AG10803 (cell line): Measurements from ENCODE around the gene KRT1.

Source experiments
- DNase-seq: peaks from one replicate; pipeline ENCODE4 v3.0.0; 2010; ENCODE audit warnings: low read depth
- H3K4me3 ChIP-seq: 2 replicates; pipeline ENCODE4 v1.5.1; 2011; ENCODE audit warnings: mild to moderate bottlenecking, low read length, control low read depth
- TF ChIP-seq, protein P1 (sequence below): conservative IDR thresholded peaks from 2 replicates; pipeline ENCODE4 v1.5.1; 2011; ENCODE audit warnings: mild to moderate bottlenecking, low read length, control low read depth, inconsistent platforms

Gene KRT1

DNA sequence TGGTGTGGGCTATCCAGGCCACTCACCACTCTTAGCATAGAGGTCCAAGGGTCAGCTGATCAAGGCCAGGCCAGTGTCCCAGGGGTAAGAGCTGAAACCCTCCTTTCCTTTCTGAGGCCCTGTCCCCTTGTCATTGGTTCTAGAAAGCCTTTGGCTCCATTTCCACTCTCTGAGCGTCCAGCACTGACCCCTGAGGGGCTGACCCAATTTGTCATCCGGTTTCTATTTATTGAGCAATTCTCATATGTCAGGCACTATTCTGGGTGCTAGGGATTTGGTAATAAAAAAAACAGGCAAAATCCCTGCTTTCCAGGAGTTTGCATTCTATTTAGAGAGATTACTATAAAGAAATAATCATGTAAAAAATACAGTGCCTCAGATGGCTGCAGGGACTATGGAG is 19.8 kb upstream of the KRT1 start:
- TF ChIP-seq, protein P1, sequence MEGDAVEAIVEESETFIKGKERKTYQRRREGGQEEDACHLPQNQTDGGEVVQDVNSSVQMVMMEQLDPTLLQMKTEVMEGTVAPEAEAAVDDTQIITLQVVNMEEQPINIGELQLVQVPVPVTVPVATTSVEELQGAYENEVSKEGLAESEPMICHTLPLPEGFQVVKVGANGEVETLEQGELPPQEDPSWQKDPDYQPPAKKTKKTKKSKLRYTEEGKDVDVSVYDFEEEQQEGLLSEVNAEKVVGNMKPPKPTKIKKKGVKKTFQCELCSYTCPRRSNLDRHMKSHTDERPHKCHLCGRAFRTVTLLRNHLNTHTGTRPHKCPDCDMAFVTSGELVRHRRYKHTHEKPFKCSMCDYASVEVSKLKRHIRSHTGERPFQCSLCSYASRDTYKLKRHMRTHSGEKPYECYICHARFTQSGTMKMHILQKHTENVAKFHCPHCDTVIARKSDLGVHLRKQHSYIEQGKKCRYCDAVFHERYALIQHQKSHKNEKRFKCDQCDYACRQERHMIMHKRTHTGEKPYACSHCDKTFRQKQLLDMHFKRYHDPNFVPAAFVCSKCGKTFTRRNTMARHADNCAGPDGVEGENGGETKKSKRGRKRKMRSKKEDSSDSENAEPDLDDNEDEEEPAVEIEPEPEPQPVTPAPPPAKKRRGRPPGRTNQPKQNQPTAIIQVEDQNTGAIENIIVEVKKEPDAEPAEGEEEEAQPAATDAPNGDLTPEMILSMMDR, result no peak
- no peak for DNase-seq
- H3K4me3 ChIP-seq, result no peak overlapping the region

GRCh38 chr12:52699373-52699772 is 19.2 kb upstream of the KRT1 start:
- TF ChIP-seq, protein P1, result no peak
- DNase-seq, result no peak
- H3K4me3 ChIP-seq, result no peak overlapping the region

DNA sequence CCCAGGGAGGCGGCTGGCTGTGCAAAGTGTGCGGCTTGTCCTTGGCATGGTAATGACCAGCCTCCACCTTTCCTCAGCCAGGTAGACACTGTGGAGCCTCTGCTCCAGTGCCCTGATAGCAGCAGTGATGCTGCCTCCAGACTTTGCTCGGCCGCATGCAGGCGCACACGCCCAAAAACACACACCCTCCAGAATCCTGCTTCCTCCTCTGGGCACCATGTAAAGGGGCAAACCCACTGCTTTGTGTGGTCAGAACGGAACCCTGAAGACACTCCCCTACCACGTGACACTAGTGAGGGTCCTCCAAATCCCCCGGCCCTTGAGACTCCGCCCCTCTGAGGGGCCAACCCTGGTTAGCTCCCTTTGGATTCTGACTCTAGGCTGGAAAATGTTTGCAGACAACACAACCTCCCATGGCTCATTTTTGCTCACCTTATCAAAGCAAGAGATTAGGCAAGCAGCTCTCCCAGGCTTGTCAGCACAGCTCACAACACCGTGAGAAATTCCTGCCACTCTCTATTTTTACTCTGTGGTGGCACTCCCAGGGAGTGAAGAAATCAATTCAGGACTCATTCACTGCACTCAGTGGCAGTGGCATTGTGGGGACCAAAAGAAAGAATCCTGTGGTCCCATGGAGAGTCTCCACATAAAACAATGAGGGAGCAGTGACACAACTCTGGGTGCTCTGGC is 18.6 kb upstream of the KRT1 start:
- no peak for DNase-seq
- TF ChIP-seq, protein P1, result no peak
- no peak overlapping the region for H3K4me3 ChIP-seq

DNA sequence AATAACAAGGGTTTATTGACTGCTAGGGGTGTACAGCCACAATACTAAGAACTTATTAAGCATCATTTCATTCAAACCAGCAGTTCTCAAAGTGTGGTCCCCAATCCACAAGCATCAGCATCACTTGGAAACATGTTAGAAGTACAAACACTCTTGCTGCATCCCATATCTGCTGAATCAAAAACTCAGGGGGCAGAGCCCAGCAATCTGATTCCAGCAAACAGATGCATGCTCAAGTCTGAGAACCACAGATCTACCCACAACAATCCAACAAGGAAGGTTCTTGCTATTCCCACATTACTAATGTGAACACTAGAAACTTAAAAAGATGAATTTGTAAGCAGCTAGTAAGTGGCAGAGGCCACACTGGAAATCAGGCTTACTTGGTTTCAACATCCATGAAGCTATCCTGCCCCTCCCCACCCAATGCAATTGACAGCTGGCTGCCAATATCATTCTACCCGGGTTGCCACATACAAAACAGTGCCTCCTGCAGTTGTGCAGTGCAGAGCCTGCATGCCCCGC is 16.9 kb upstream of the KRT1 start:
- no peak for DNase-seq
- TF ChIP-seq, protein P1, result no peak
- no peak overlapping the region for H3K4me3 ChIP-seq

GRCh38 chr12:52696588-52696987 is 16.4 kb upstream of the KRT1 start:
- TF ChIP-seq, protein P1, result no peak
- H3K4me3 ChIP-seq, result no peak overlapping the region
- no peak for DNase-seq

GRCh38 chr12:52695039-52695438 is 14.8 kb upstream of the KRT1 start:
- no peak overlapping the region for H3K4me3 ChIP-seq
- TF ChIP-seq, protein P1, result no peak
- DNase-seq, result no peak

DNA sequence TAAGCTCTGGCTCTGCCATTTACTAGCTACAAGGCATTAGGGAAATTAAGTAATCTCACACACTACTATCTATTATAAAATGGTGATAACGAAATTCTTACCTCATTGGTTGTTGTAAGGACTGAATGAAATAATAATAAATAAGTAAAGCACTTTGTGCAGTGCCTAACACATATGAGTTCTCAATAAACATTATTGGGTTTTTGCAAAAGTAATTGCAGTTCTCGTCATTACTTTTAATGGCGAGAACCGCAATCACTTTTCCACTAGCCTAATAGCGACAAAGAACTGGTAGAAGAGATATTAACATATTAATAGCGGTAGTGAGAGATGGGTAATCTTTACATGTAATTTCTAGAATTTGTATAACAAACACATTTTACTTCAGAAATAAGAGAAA is 13.9 kb upstream of the KRT1 start:
- TF ChIP-seq, protein P1, result no peak
- no peak for DNase-seq
- H3K4me3 ChIP-seq, result no peak overlapping the region
